Osteoblast (primary cell): ENCODE data around the gene C10orf88. TPM values are rescaled to one million over a fixed set of nuclear protein-coding genes. Genes with fewer than 3 reads are reported as not detected.

Experiments
- DNase-seq: peaks from one replicate; pipeline ENCODE4 v3.0.0; 2011; ENCODE audit warnings: low spot score, mixed read lengths; ENCODE audit not compliant: insufficient read length; ENCODE audit errors: missing footprints
- H2AFZ ChIP-seq: 2 replicates; pipeline ENCODE4 v1.6.0; 2011; ENCODE audit warnings: mild to moderate bottlenecking, low read length
- H3K27ac ChIP-seq: 2 replicates; pipeline ENCODE4 v1.5.1; 2011; ENCODE audit warnings: mild to moderate bottlenecking, low read depth, low read length, moderate library complexity
- H3K27me3 ChIP-seq: 2 replicates; pipeline ENCODE4 v1.6.0; 2012; ENCODE audit warnings: mild to moderate bottlenecking, control low read depth, inconsistent platforms, low read length, moderate library complexity; ENCODE audit not compliant: insufficient read depth
- H3K36me3 ChIP-seq: 2 replicates; pipeline ENCODE4 v1.5.1; 2011; ENCODE audit warnings: mild to moderate bottlenecking, low read length, control low read depth, moderate library complexity; ENCODE audit not compliant: insufficient read depth
- H3K4me1 ChIP-seq: 2 replicates; pipeline ENCODE4 v1.5.1; 2011; ENCODE audit warnings: mild to moderate bottlenecking, low read length, control low read depth, moderate library complexity; ENCODE audit not compliant: insufficient read depth
- H3K4me2 ChIP-seq: 2 replicates; pipeline ENCODE4 v1.6.0; 2011; ENCODE audit warnings: mild to moderate bottlenecking, low read length; ENCODE audit not compliant: insufficient read depth
- H3K4me3 ChIP-seq: fragments of 200-600 bp; sonication (generic); 3 replicates; pipeline ENCODE4 v1.5.1; 2012; ENCODE audit warnings: mild to moderate bottlenecking, low read length, inconsistent platforms; ENCODE audit not compliant: insufficient read depth
- H3K79me2 ChIP-seq: 2 replicates; pipeline ENCODE4 v1.6.0; 2012; ENCODE audit warnings: mild to moderate bottlenecking, low read length, control low read depth, inconsistent platforms; ENCODE audit not compliant: insufficient read depth
- H3K9me3 ChIP-seq: 2 replicates; pipeline ENCODE4 v1.5.1; 2011; ENCODE audit warnings: low read depth, low read length, control low read depth
- H4K20me1 ChIP-seq: 2 replicates; pipeline ENCODE4 v1.6.0; 2012; ENCODE audit warnings: mild to moderate bottlenecking, low read length, control low read depth; ENCODE audit not compliant: insufficient read depth
- total RNA-seq: library from RNA; depleted of rRNA; stranded (reverse); fragments of >200 nt; gene quantifications from 2 replicates; pipeline ENCODE4 v1.2.3, GENCODE V29; 2012
- TF ChIP-seq, protein P1 (sequence below): IDR thresholded peaks from 2 replicates; pipeline ENCODE4 v1.5.1; 2011; ENCODE audit warnings: mild to moderate bottlenecking, low read depth, low read length, moderate library complexity; ENCODE audit errors: extremely low read depth

The C10orf88 gene
- total RNA-seq, 1 donor: 6.5 TPM

DNA sequence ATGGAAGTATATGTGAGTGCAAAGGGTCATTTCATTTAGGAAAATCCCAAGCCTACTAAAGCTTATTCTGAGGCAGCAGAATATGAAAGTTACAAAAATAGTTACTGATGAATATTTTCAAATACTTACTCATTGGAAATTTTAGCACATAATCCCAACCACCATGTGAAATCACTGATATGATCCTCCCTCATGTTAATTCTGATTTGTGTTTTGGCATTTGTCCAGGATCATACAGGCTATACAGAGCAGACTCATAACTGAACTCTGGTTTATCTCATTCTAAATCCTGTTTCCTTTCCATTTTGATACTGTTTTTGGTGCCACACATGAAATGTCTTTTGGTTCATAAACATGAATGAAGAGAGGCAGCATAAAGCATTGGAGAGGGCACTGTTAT lies 71.3 kb downstream of the C10orf88 start:
- no peak for DNase-seq
- H3K27me3 ChIP-seq: no peaks in the 10 kb centered on the region

More for the DNA sequence above, 71.3 kb downstream of the C10orf88 start:
- H3K27ac ChIP-seq: no peak overlapping the region
- no peak overlapping the region for H3K4me2 ChIP-seq
- H4K20me1 ChIP-seq: no peaks in the 10 kb centered on the region
- H3K4me3 ChIP-seq: no peak overlapping the region
- no peaks in the 10 kb centered on the region for H3K9me3 ChIP-seq
- peaks cover 11% of the 10 kb centered on the region for H3K4me1 ChIP-seq
- H3K79me2 ChIP-seq: peaks cover 16% of the 10 kb centered on the region
- TF ChIP-seq, protein P1, sequence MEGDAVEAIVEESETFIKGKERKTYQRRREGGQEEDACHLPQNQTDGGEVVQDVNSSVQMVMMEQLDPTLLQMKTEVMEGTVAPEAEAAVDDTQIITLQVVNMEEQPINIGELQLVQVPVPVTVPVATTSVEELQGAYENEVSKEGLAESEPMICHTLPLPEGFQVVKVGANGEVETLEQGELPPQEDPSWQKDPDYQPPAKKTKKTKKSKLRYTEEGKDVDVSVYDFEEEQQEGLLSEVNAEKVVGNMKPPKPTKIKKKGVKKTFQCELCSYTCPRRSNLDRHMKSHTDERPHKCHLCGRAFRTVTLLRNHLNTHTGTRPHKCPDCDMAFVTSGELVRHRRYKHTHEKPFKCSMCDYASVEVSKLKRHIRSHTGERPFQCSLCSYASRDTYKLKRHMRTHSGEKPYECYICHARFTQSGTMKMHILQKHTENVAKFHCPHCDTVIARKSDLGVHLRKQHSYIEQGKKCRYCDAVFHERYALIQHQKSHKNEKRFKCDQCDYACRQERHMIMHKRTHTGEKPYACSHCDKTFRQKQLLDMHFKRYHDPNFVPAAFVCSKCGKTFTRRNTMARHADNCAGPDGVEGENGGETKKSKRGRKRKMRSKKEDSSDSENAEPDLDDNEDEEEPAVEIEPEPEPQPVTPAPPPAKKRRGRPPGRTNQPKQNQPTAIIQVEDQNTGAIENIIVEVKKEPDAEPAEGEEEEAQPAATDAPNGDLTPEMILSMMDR: no peak
- H2AFZ ChIP-seq: no peak overlapping the region
- H3K36me3 ChIP-seq: no peaks in the 10 kb centered on the region

Other genes with a start within 250 kb of the C10orf88 start
- gene CUZD1, start 108.4 kb downstream of the C10orf88 start, total RNA-seq: 0.36 and 0.59 TPM in 2 replicates
- 1.8 and 4.4 TPM in 2 replicates for gene FAM24B, start 74.6 kb downstream of the C10orf88 start, total RNA-seq
- not detected in 2 replicates for gene FAM24A, start 43.6 kb downstream of the C10orf88 start, total RNA-seq
- gene PSTK, start 26.2 kb upstream of the C10orf88 start, total RNA-seq: 3.6 and 4.4 TPM in 2 replicates
- gene IKZF5, start 54.6 kb upstream of the C10orf88 start, total RNA-seq: 6.2 and 8.0 TPM in 2 replicates
- gene ACADSB, start 54.8 kb upstream of the C10orf88 start, total RNA-seq: 8.5 and 9.4 TPM in 2 replicates
- gene HMX3, start 181.7 kb upstream of the C10orf88 start, total RNA-seq: not detected in 2 replicates
- gene HMX2, start 193.9 kb upstream of the C10orf88 start, total RNA-seq: not detected in 2 replicates
- 107 and 109 TPM in 2 replicates for gene BUB3, start 200.2 kb upstream of the C10orf88 start, total RNA-seq